Karpas-422 (cell line): ENCODE results near the gene OR3A1. TPM values are rescaled to one million over a fixed set of nuclear protein-coding genes. Genes with fewer than 3 reads are reported as not detected.
"Not testable (repeated sequence)": the region's sequence is repeated elsewhere in the genome, so short reads cannot be mapped to it uniquely, and the experiment has no call there.

ENCODE experiments used
- DNase-seq: peaks from one replicate; pipeline ENCODE4 v3.0.0-alpha.2; 2015
- H2AFZ ChIP-seq: fragments of 200-600 bp; sonication (generic); 2 replicates; pipeline ENCODE4 v1.6.1; 2014; ENCODE audit warnings: antibody characterized with exemption, low read length, mixed read lengths
- H3K27ac ChIP-seq: fragments of 200-600 bp; sonication (generic); 2 replicates; pipeline ENCODE4 v1.5.1; 2014; ENCODE audit warnings: mild to moderate bottlenecking, low read length, moderate library complexity
- H3K27me3 ChIP-seq: fragments of 200-600 bp; sonication (generic); 2 replicates; pipeline ENCODE4 v1.6.1; 2014; ENCODE audit warnings: low read length, mixed read lengths
- H3K36me3 ChIP-seq: fragments of 200-600 bp; sonication (generic); 2 replicates; pipeline ENCODE4 v1.6.1; 2014; ENCODE audit warnings: low read length, mixed read lengths; ENCODE audit not compliant: insufficient read depth
- H3K4me1 ChIP-seq: fragments of 200-600 bp; sonication (generic); 2 replicates; pipeline ENCODE4 v1.6.1; 2014; ENCODE audit warnings: mild to moderate bottlenecking, low read length, mixed read lengths
- H3K4me2 ChIP-seq: fragments of 200-600 bp; sonication (generic); 2 replicates; pipeline ENCODE4 v1.6.1; 2014; ENCODE audit warnings: low read length, low read depth, mild to moderate bottlenecking; ENCODE audit not compliant: poor library complexity, severe bottlenecking
- H3K4me3 ChIP-seq: fragments of 200-600 bp; sonication (generic); 2 replicates; pipeline ENCODE4 v1.5.1; 2014; ENCODE audit warnings: mild to moderate bottlenecking, antibody characterized with exemption, low read length, mixed read lengths
- H3K79me2 ChIP-seq: fragments of 200-600 bp; sonication (generic); 2 replicates; pipeline ENCODE4 v1.6.1; 2014; ENCODE audit warnings: mild to moderate bottlenecking, low read length, mixed read lengths
- H3K9ac ChIP-seq: fragments of 200-600 bp; sonication (generic); 2 replicates; pipeline ENCODE4 v1.6.0; 2014; ENCODE audit warnings: low read length
- H3K9me2 ChIP-seq: fragments of 200-600 bp; sonication (generic), shearing (Covaris generic); replicated peaks from 2 replicates; pipeline ENCODE4 v1.6.0; 2014; ENCODE audit warnings: mild to moderate bottlenecking, low read length, moderate library complexity; ENCODE audit not compliant: insufficient read depth
- H3K9me3 ChIP-seq: fragments of 300-700, 200-600 bp; sonication (generic); 2 replicates; pipeline ENCODE4 v1.6.1; 2014; ENCODE audit warnings: low read length, mixed read lengths
- H4K20me1 ChIP-seq: fragments of 200-600 bp; sonication (generic); 2 replicates; pipeline ENCODE4 v1.6.1; 2014; ENCODE audit warnings: mild to moderate bottlenecking, antibody characterized with exemption, low read length, low read depth; ENCODE audit not compliant: insufficient read depth
- total RNA-seq: library from RNA; depleted of rRNA; stranded (reverse); fragments of >200 nt; shearing (Covaris generic); gene quantifications from 2 replicates; pipeline ENCODE4 v1.2.3, GENCODE V29; 2014; ENCODE audit warnings: low replicate concordance; rRNA removed

The OR3A1 gene, protein sequence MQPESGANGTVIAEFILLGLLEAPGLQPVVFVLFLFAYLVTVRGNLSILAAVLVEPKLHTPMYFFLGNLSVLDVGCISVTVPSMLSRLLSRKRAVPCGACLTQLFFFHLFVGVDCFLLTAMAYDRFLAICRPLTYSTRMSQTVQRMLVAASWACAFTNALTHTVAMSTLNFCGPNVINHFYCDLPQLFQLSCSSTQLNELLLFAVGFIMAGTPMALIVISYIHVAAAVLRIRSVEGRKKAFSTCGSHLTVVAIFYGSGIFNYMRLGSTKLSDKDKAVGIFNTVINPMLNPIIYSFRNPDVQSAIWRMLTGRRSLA
- not detected in 2 replicates for total RNA-seq

DNA sequence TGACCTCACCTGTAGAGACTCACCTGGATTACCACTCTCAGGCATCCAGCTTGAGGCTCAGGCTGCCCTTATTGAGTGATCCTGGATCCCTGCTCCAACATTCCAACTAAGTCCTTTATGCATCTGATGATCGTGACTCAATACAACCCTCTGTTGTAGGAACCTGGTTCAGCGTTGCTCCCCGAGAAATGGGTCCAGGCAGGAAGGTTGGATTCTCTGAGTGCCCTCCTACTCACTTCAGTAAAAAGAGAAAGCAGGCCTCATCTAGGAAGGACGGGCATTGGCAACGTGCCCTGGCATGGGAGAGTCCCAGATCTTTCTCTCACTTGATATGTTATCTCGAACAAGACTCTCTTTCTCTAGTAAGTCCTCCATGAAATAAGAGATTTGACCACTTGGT lies at the start of gene OR3A1:
Gene OR3A1 (minus strand): TSS at position 101 of the 400 bp plus-strand sequence. CDS start 5,778 bp downstream, outside the sequence.
- no peak for DNase-seq
- Histone ChIP-seq H3K36me3 (no peaks in the 10 kb centered on the region), H3K9me3 (no peaks in the 10 kb centered on the region), H3K9me2 (no peaks in the 10 kb centered on the region), H2AFZ (no peak within 1 kb of the TSS), H3K4me1 (no peaks in the 10 kb centered on the region), H3K9ac (no peak within 1 kb of the TSS), H3K79me2 (no peaks in the 10 kb centered on the region), H3K27me3 (0 out of 2 replicates have a peak, but pooled peaks cover 2% of the 10 kb centered on the region), H4K20me1 (no peaks in the 10 kb centered on the region), H3K27ac (no peak within 1 kb of the TSS), H3K4me2 (no peak within 1 kb of the TSS), H3K4me3 (no peak within 1 kb of the TSS)

DNA sequence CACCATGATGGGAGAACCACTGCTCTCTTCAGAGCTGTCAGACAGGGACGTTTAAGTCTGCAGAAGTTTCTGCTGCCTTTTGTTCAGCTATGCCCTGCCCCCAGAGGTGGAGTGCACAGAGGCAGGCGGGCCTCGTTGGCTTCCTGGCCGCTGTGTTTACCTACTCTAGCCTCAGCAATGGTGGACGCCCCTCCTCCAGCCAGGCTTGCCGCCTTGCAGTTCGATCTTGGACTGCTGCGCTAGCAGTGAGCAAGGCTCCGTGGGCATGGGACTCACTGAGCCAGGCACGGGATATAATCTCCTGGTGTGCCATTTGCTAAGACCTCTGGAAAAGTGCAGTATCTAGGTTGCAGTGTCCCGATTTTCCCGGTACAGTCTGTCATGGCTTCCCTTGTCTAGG lies 44.6 kb upstream of the OR3A1 start:
- not testable (repeated sequence) for H4K20me1 ChIP-seq, H3K27me3 ChIP-seq, H3K4me1 ChIP-seq, H2AFZ ChIP-seq, H3K9me3 ChIP-seq, H3K4me3 ChIP-seq, H3K36me3 ChIP-seq, DNase-seq, H3K27ac ChIP-seq, H3K79me2 ChIP-seq, H3K9ac ChIP-seq, H3K4me2 ChIP-seq, H3K9me2 ChIP-seq

DNA sequence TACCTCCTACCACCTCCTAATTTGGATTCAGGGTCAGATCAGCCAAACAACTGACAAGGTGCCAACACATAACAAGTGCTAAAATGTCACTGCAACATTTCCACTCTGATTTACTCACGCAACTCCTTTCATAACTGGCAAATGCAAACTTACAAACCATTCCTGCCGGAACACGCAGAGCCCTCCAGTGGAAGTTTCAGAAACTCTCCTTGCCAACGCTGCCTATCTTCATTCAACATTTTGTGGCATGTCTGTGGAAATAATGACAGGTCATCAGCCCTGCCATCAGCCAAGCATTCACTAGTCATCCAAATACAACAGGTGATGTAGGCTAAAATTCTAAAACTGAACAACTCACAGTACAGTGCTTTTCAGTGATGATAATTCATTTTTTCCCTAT lies 37.7 kb upstream of the OR3A1 start:
- DNase-seq, result no peak
- H3K9me2 ChIP-seq, result no peaks in the 10 kb centered on the region
- H4K20me1 ChIP-seq, result no peaks in the 10 kb centered on the region
- no peak overlapping the region for H3K9ac ChIP-seq
- no peaks in the 10 kb centered on the region for H3K4me1 ChIP-seq
- no peaks in the 10 kb centered on the region for H3K79me2 ChIP-seq
- H2AFZ ChIP-seq, result no peak overlapping the region
- H3K27ac ChIP-seq, result no peak overlapping the region
- H3K9me3 ChIP-seq, result no peaks in the 10 kb centered on the region
- H3K4me3 ChIP-seq, result no peak overlapping the region
- H3K36me3 ChIP-seq, result no peaks in the 10 kb centered on the region
- H3K4me2 ChIP-seq, result no peak overlapping the region
- no peaks in the 10 kb centered on the region for H3K27me3 ChIP-seq

DNA sequence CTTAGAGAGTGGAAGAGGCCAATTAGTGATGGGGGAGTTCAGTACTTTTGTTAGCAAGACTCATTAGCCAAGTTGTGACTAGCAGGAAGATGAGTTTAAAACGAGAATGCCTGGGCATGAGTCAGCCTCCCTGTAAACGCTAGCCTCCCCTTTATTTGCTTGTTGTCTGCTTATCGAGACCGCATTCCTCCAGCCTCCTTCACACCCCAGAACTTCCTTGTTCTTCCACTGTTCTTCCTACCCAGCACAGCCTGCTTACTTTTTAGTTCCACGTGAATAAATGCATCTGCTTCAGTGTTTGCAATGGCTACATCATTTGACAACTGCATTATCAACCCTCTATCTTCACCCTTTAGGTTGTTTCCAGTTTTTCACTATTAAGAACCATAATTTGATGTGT lies 20.2 kb upstream of the OR3A1 start:
- Histone ChIP-seq H4K20me1 (no peaks in the 10 kb centered on the region), H3K27ac (no peak overlapping the region), H3K27me3 (no peaks in the 10 kb centered on the region), H3K4me2 (no peak overlapping the region), H3K4me3 (no peak overlapping the region), H3K9me3 (no peaks in the 10 kb centered on the region), H3K79me2 (no peaks in the 10 kb centered on the region), H3K4me1 (no peaks in the 10 kb centered on the region), H3K36me3 (no peaks in the 10 kb centered on the region), H3K9me2 (no peaks in the 10 kb centered on the region), H2AFZ (no peak overlapping the region), H3K9ac (no peak overlapping the region)
- DNase-seq, result no peak

DNA sequence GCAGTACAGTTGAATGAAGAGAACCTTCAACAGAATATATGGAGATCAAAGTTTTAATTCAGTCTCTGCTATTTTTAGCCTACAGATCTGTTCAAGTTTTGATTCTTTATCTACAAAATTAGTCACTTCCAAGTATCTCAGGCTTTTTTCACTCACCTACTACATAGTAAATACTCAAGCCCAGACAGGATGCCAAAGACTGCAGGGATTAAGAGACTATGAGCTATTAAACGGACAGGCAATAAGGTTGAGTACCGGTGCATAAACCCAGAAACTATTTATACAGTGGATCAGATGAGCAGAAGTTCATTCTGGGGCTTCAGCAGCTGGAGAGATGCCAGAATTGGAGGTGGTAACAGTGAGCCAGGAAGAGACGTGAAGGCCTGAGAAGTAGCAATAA lies 18.7 kb upstream of the OR3A1 start:
- Histone ChIP-seq H3K4me1 (no peaks in the 10 kb centered on the region), H3K9me3 (no peaks in the 10 kb centered on the region), H3K79me2 (no peaks in the 10 kb centered on the region), H3K4me3 (no peak overlapping the region), H3K4me2 (no peak overlapping the region), H3K27me3 (no peaks in the 10 kb centered on the region), H4K20me1 (no peaks in the 10 kb centered on the region), H3K27ac (no peak overlapping the region), H3K9ac (no peak overlapping the region), H3K9me2 (no peaks in the 10 kb centered on the region), H2AFZ (no peak overlapping the region), H3K36me3 (no peaks in the 10 kb centered on the region)
- no peak for DNase-seq

DNA sequence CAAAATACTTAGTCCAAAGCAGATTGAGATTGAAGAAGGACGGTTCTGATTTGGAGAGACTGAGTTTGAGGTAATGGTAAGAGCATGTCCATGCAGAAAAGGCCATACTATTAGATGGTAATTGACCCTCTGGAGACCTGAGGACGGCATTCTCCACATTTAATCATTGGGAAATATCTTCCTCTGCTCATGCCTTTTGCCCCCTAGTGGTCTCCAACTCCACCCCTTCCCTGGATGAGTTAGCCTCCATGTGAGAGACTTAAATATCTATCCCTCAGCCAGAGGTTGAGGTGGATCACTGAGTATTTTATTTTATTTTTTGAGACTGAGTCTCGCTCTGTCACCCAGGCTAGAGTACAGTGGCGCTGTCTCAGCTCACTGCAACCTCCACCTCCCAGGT lies 10.4 kb upstream of the OR3A1 start:
- Histone ChIP-seq H3K4me3 (no peak overlapping the region), H3K4me2 (no peak overlapping the region), H3K36me3 (no peaks in the 10 kb centered on the region), H3K79me2 (no peaks in the 10 kb centered on the region), H3K27me3 (no peaks in the 10 kb centered on the region), H3K9me3 (no peaks in the 10 kb centered on the region), H4K20me1 (no peaks in the 10 kb centered on the region), H3K9me2 (no peaks in the 10 kb centered on the region), H3K27ac (no peak overlapping the region), H3K4me1 (no peaks in the 10 kb centered on the region), H3K9ac (no peak overlapping the region), H2AFZ (no peak overlapping the region)
- no peak for DNase-seq

DNA sequence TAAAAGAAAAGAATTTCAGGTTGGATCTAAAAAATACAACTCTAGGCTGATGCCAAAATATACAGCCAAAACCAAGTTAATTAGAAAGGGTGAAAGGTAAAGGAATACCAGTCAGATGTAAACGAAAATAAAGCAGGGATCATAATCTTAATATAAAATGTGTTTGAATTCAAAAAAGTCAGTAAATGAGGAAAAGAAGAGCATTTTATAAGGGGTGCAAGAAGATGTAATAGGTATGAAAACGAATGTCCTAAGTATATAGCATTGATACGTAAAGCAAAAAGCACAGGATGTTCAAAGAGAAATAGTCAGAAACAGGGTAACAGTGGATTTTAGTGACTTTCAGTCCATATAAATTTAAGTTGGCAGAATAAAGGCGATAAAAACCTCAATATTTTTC lies 2.5 kb downstream of the OR3A1 start:
- H3K4me1 ChIP-seq, result no peaks in the 10 kb centered on the region
- no peaks in the 10 kb centered on the region for H3K36me3 ChIP-seq
- no peak overlapping the region for H3K9ac ChIP-seq
- no peak overlapping the region for H3K4me3 ChIP-seq
- H3K27ac ChIP-seq, result no peak overlapping the region
- no peaks in the 10 kb centered on the region for H3K9me2 ChIP-seq
- no peak overlapping the region for H3K4me2 ChIP-seq
- no peaks in the 10 kb centered on the region for H3K79me2 ChIP-seq
- no peaks in the 10 kb centered on the region for H3K27me3 ChIP-seq
- DNase-seq, result no peak
- H2AFZ ChIP-seq, result no peak overlapping the region
- H3K9me3 ChIP-seq, result no peaks in the 10 kb centered on the region
- no peaks in the 10 kb centered on the region for H4K20me1 ChIP-seq

DNA sequence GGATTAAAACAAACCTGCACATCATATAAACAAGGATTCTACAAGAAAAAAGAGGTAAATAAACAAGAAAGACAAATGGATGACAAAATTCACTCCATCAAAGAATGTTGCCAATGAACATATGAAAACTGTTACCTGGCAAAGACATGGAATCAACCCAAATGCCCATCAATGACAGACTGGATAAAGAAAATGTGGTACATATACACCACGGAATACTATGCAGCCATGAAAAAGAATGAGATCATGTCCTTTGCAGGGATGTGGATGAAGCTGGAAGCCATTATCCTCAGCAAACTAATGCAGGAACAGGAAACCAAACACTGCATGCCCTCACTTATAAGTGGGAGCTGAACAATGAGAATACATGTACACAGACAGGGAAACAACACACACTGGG lies 4.6 kb downstream of the OR3A1 start:
- not testable (repeated sequence) for H3K36me3 ChIP-seq, H4K20me1 ChIP-seq, H3K4me2 ChIP-seq, H3K27ac ChIP-seq, H3K4me3 ChIP-seq, H3K9ac ChIP-seq, H3K9me3 ChIP-seq, H3K4me1 ChIP-seq, H3K27me3 ChIP-seq, H3K9me2 ChIP-seq, H3K79me2 ChIP-seq, H2AFZ ChIP-seq
- peak; percentile 29 for DNase-seq
